ENCODE measurements around the gene IPPK. TPM values are rescaled to one million over a fixed set of nuclear protein-coding genes. Genes with fewer than 3 reads are reported as not detected.
"Not testable (repeated sequence)": the region's sequence is repeated elsewhere in the genome, so short reads cannot be mapped to it uniquely, and the experiment has no call there.

Gene IPPK
- total and polyA plus RNA-seq, 2 donors (not counting 1 experiment from before 2014, with no cell fraction given) = 6.8 to 8.7 TPM

DNA sequence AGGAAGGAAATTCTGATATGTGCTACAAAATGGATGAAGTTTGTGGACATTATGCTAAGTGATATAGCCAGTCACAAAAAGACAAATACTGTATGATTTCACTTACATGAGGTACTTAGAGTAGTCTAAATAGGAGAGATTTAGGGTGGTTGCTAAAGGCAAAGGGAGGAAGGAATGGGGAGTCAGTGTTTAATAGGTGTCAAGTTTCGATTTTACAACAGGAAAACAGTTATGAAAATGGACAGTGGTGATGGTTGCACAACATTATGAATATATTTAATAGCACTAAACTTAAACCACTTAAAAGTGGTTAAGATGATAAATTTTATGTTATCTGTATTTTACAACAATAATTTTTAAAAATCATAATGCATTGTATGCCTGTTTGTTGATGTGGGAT, 93.8 kb downstream of the IPPK start:
- Histone ChIP-seq H3K27ac (ENCODE audit: low read length in 2 of 2) (no peak overlapping the region), H3K27me3 (replicated peaks in 1 of 4; ENCODE audit: control extremely low read depth in 1 of 4, control insufficient read depth in 3 of 4, insufficient read depth in 4 of 4, low read length in 3 of 4) (no peaks in the 10 kb centered on the region), H3K9ac (ENCODE audit: low read length) (no peak overlapping the region), H3K36me3 (replicated peaks in 1 of 2; ENCODE audit: control extremely low read depth in 1 of 2, control insufficient read depth in 1 of 2, extremely low read depth in 1 of 2, insufficient read depth in 2 of 2, low read length in 1 of 2) (no peaks in the 10 kb centered on the region), H4K20me1 (ENCODE audit: control insufficient read depth, insufficient read depth, low read length, poor library complexity, severe bottlenecking) (no peaks in the 10 kb centered on the region), H2AFZ (ENCODE audit: insufficient read depth, low read depth, low read length, poor library complexity, severe bottlenecking) (no peak overlapping the region), H3K9me3 (ENCODE audit: control extremely low read depth in 1 of 3, control insufficient read depth in 2 of 3, insufficient read depth in 1 of 3, low read length in 2 of 3) (peaks cover 0 to 3% (median 0%) of the 10 kb centered on the region in 3 donors), H3K4me3 (ENCODE audit: control extremely low read depth in 1 of 5, extremely low read depth in 1 of 5, insufficient read depth in 1 of 5, low read depth in 2 of 5, low read length in 4 of 5) (no peak overlapping the region), H3K4me1 (ENCODE audit: control insufficient read depth in 2 of 2, insufficient read depth in 2 of 2, low read length in 2 of 2) (no peaks in the 10 kb centered on the region), H3K79me2 (ENCODE audit: control insufficient read depth, insufficient read depth, low read length) (no peaks in the 10 kb centered on the region), H3K4me2 (replicated peaks; ENCODE audit: low read depth, low read length, poor library complexity, severe bottlenecking) (no peak overlapping the region)
- intact Hi-C loops (cut with micrococcal nuclease) = no loop called here
- ATAC-seq (ENCODE audit: low read depth) (no peak), DNase-seq (no peak)
- CTCF ChIA-PET = no interaction called here
- POLR2A ChIA-PET = no interaction called here
- no CpG with 5 or more reads among the region's 1 CpG for WGBS (ENCODE audit: insufficient coverage)
- Mint-ChIP-seq H3K4me3 (no peak overlapping the region), H3K9me3 (ENCODE audit: insufficient read depth) (peaks cover 3% of the 10 kb centered on the region), H3K4me1 (no peaks in the 10 kb centered on the region), H3K27me3 (no peaks in the 10 kb centered on the region), H3K27ac (no peak overlapping the region)
- TF ChIP-seq, protein P1, sequence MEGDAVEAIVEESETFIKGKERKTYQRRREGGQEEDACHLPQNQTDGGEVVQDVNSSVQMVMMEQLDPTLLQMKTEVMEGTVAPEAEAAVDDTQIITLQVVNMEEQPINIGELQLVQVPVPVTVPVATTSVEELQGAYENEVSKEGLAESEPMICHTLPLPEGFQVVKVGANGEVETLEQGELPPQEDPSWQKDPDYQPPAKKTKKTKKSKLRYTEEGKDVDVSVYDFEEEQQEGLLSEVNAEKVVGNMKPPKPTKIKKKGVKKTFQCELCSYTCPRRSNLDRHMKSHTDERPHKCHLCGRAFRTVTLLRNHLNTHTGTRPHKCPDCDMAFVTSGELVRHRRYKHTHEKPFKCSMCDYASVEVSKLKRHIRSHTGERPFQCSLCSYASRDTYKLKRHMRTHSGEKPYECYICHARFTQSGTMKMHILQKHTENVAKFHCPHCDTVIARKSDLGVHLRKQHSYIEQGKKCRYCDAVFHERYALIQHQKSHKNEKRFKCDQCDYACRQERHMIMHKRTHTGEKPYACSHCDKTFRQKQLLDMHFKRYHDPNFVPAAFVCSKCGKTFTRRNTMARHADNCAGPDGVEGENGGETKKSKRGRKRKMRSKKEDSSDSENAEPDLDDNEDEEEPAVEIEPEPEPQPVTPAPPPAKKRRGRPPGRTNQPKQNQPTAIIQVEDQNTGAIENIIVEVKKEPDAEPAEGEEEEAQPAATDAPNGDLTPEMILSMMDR (IDR thresholded peaks at IDR 0.05) = no peak
- no peak for TF ChIP-seq EZH2 (IDR thresholded peaks at IDR 0.05; ENCODE audit: borderline replicate concordance, insufficient read depth, low read depth, low read length, poor library complexity, severe bottlenecking)

DNA sequence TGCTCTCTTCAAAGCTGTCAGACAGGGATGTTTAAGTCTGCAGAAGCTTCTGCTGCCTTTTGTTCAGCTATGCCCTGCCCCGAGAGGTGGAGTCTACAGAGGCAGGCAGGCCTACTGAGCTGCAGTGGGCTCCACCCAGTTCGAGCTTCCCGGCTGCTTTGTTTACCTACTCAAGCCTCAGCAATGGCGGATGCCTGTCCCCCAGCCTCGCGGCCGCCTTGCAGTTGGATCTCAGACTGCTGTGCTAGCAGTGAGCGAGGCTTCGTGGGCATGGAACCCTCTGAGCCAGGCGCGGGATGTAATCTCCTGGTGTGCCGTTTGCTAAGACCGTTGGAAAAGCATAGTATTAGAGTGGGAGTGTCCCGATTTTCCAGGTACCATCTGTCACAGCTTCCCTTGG, 96.3 kb downstream of the IPPK start:
- H3K27me3 Mint-ChIP-seq; H2AFZ ChIP-seq (ENCODE audit: insufficient read depth, low read depth, low read length, poor library complexity, severe bottlenecking); H3K36me3 ChIP-seq (replicated peaks in 1 of 2; ENCODE audit: control extremely low read depth in 1 of 2, control insufficient read depth in 1 of 2, extremely low read depth in 1 of 2, insufficient read depth in 2 of 2, low read length in 1 of 2); DNase-seq; H3K4me3 Mint-ChIP-seq; H4K20me1 ChIP-seq (ENCODE audit: control insufficient read depth, insufficient read depth, low read length, poor library complexity, severe bottlenecking); H3K79me2 ChIP-seq (ENCODE audit: control insufficient read depth, insufficient read depth, low read length); H3K27ac ChIP-seq (ENCODE audit: low read length in 2 of 2); H3K4me1 Mint-ChIP-seq; H3K9me3 ChIP-seq (ENCODE audit: control extremely low read depth in 1 of 3, control insufficient read depth in 2 of 3, insufficient read depth in 1 of 3, low read length in 2 of 3); H3K9me3 Mint-ChIP-seq (ENCODE audit: insufficient read depth); ATAC-seq (ENCODE audit: low read depth); H3K4me3 ChIP-seq (ENCODE audit: control extremely low read depth in 1 of 5, extremely low read depth in 1 of 5, insufficient read depth in 1 of 5, low read depth in 2 of 5, low read length in 4 of 5); CTCF ChIA-PET; H3K27me3 ChIP-seq (replicated peaks in 1 of 4; ENCODE audit: control extremely low read depth in 1 of 4, control insufficient read depth in 3 of 4, insufficient read depth in 4 of 4, low read length in 3 of 4); H3K4me2 ChIP-seq (replicated peaks; ENCODE audit: low read depth, low read length, poor library complexity, severe bottlenecking); intact Hi-C loops (cut with micrococcal nuclease); H3K27ac Mint-ChIP-seq; H3K9ac ChIP-seq (ENCODE audit: low read length); POLR2A ChIA-PET; H3K4me1 ChIP-seq (ENCODE audit: control insufficient read depth in 2 of 2, insufficient read depth in 2 of 2, low read length in 2 of 2): not testable (repeated sequence)
- WGBS (ENCODE audit: insufficient coverage) = 100% methylated on average over 4 of the region's 14 CpGs

DNA sequence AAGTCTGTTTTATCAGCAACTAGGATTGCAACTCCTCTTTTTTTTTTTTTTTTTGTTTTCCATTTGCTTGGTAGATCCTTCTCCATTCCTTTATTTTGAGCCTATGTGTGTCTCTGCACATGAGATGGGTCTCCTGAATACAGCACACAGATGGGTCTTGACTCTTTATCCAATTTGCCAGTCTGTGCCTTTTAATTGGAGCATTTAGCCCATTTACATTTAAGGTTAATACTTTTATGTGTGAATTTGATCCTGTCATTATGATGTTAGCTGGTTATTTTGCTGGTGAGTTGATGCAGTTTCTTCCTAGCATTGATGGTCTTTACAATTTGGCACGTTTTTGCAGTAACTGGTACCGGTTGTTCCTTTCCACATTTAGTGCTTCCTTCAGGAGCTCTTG, 98.1 kb downstream of the IPPK start:
- H3K4me2 ChIP-seq (replicated peaks; ENCODE audit: low read depth, low read length, poor library complexity, severe bottlenecking); H3K9me3 ChIP-seq (ENCODE audit: control extremely low read depth in 1 of 3, control insufficient read depth in 2 of 3, insufficient read depth in 1 of 3, low read length in 2 of 3); H3K9me3 Mint-ChIP-seq (ENCODE audit: insufficient read depth); H3K4me1 Mint-ChIP-seq; H2AFZ ChIP-seq (ENCODE audit: insufficient read depth, low read depth, low read length, poor library complexity, severe bottlenecking); H4K20me1 ChIP-seq (ENCODE audit: control insufficient read depth, insufficient read depth, low read length, poor library complexity, severe bottlenecking); H3K27ac Mint-ChIP-seq; DNase-seq; H3K27ac ChIP-seq (ENCODE audit: low read length in 2 of 2); CTCF ChIA-PET; H3K27me3 ChIP-seq (replicated peaks in 1 of 4; ENCODE audit: control extremely low read depth in 1 of 4, control insufficient read depth in 3 of 4, insufficient read depth in 4 of 4, low read length in 3 of 4); H3K9ac ChIP-seq (ENCODE audit: low read length); H3K27me3 Mint-ChIP-seq; H3K4me1 ChIP-seq (ENCODE audit: control insufficient read depth in 2 of 2, insufficient read depth in 2 of 2, low read length in 2 of 2); H3K4me3 ChIP-seq (ENCODE audit: control extremely low read depth in 1 of 5, extremely low read depth in 1 of 5, insufficient read depth in 1 of 5, low read depth in 2 of 5, low read length in 4 of 5); intact Hi-C loops (cut with micrococcal nuclease); ATAC-seq (ENCODE audit: low read depth); H3K79me2 ChIP-seq (ENCODE audit: control insufficient read depth, insufficient read depth, low read length); H3K4me3 Mint-ChIP-seq; H3K36me3 ChIP-seq (replicated peaks in 1 of 2; ENCODE audit: control extremely low read depth in 1 of 2, control insufficient read depth in 1 of 2, extremely low read depth in 1 of 2, insufficient read depth in 2 of 2, low read length in 1 of 2); POLR2A ChIA-PET: not testable (repeated sequence)
- 90% methylated on average over 2 of the region's 2 CpGs for WGBS (ENCODE audit: insufficient coverage)
